GM12874 (cell line): ENCODE results near the gene CBFA2T3.

ENCODE experiments used
- CTCF ChIP-seq: IDR thresholded peaks from 2 replicates; pipeline ENCODE4 v1.5.1; 2011; ENCODE audit warnings: low read depth, mild to moderate bottlenecking, control low read depth, low read length, moderate library complexity; ENCODE audit not compliant: insufficient read depth

CBFA2T3 gene

GRCh38 chr16:88909431-88910210 lies 67.4 kb downstream of the CBFA2T3 start:
- TF ChIP-seq CTCF: no peak

GRCh38 chr16:88908307-88908706 lies 68.7 kb downstream of the CBFA2T3 start:
- TF ChIP-seq CTCF: no peak

GRCh38 chr16:88907768-88908167 lies 69.2 kb downstream of the CBFA2T3 start:
- TF ChIP-seq CTCF: no peak

GRCh38 chr16:88906535-88907105 lies 70.4 kb downstream of the CBFA2T3 start:
- no peak for TF ChIP-seq CTCF

GRCh38 chr16:88906020-88906419 lies 71.0 kb downstream of the CBFA2T3 start:
- no peak for TF ChIP-seq CTCF

GRCh38 chr16:88905563-88905962 lies 71.4 kb downstream of the CBFA2T3 start:
- TF ChIP-seq CTCF: no peak

GRCh38 chr16:88904676-88905365 lies 72.2 kb downstream of the CBFA2T3 start:
- no peak for TF ChIP-seq CTCF
